ENCODE measurements around the gene CDHR2. TPM values are rescaled to one million over a fixed set of nuclear protein-coding genes. Genes with fewer than 3 reads are reported as not detected.

Gene CDHR2
- total and polyA plus RNA-seq, 8 donors: 0.18 to 0.92 (median 0.32) TPM; not detected in 1

DNA sequence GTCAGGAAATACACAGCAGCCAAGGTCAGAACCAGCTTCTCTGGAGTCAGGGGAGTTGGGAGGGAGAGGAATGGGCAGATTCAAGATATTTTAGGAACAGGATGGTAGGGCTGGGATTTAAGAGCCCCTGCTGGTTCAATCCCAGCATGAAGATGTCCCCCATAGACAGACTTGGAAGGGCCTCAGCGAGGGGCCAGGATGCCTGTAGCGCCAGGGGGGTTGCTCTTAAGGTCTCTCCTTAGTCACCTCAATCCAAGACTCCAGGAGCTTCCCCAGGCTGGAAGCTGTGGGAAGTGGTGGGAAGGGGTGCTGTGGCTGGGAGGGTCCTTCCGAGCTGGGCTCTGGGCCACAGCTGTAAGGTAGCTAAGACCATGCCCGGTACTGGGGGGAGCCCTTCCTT lies 90.1 kb downstream of the CDHR2 start:
- TF ChIP-seq CTCF (IDR thresholded peaks at IDR 0.05): no peak
- H3K9me3 ChIP-seq: no peaks in the 10 kb centered on the region
- intact Hi-C loops (cut with DNase I): no loop called here
- DNase-seq: no peak
- H3K36me3 ChIP-seq: no peaks in the 10 kb centered on the region
- peaks cover 2 to 28% of the 10 kb centered on the region in 2 donors for H3K27me3 ChIP-seq
- no peaks in the 10 kb centered on the region for H3K4me1 ChIP-seq
- ATAC-seq: no peak
- no peak overlapping the region for H3K27ac ChIP-seq
- H3K4me3 ChIP-seq: no peak overlapping the region

- intact Hi-C loops (cut with DNase I): no loop called here
- DNase-seq (peak in 2 of 4 donors; percentile 48 to 65), ATAC-seq (no peak)
- H3K4me3 ChIP-seq: no peak overlapping the region
- H3K4me1 ChIP-seq: no peaks in the 10 kb centered on the region
- H3K9me3 ChIP-seq: no peaks in the 10 kb centered on the region
- peaks cover 0 to 20% of the 10 kb centered on the region in 2 donors for H3K27me3 ChIP-seq
- H3K36me3 ChIP-seq: no peaks in the 10 kb centered on the region
- no peak for TF ChIP-seq CTCF (IDR thresholded peaks at IDR 0.05)
- H3K27ac ChIP-seq: no peak overlapping the region
These were observed 90.8 kb downstream of the CDHR2 start for GRCh38 chr5:176639981-176640380.

DNA sequence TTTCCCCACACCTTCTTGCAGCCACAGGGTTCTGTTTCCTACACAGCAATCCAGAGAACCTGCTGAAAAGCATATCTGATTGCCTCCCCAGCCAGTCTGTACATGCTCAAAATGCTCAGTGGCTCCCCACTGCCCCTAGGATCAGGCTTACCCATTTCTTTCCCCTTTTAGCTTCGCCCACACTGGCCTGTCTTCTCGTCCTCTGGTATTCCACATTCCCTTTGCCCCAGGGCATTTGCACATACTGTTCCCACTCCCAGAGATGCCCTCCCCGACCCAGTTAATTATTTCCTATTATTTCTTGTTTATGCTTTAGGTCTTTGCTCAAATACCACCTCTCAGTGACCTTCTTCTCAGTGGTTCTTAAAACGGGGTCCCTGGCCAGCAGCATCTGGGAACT lies 91.5 kb downstream of the CDHR2 start:
- H3K27me3 ChIP-seq: peaks cover 0 to 14% of the 10 kb centered on the region in 2 donors
- TF ChIP-seq CTCF (IDR thresholded peaks at IDR 0.05): no peak
- DNase-seq: no peak
- intact Hi-C loops (cut with DNase I): no loop called here
- no peak overlapping the region for H3K4me3 ChIP-seq
- H3K27ac ChIP-seq: no peak overlapping the region
- H3K4me1 ChIP-seq: no peaks in the 10 kb centered on the region
- ATAC-seq: no peak
- H3K36me3 ChIP-seq: no peaks in the 10 kb centered on the region
- no peaks in the 10 kb centered on the region for H3K9me3 ChIP-seq

GRCh38 chr5:176642675-176643490 lies 93.7 kb downstream of the CDHR2 start:
- no peak for TF ChIP-seq CTCF (IDR thresholded peaks at IDR 0.05)
- intact Hi-C loops (cut with DNase I): no loop called here
- H3K4me1 ChIP-seq: peaks cover 6 to 8% of the 10 kb centered on the region in 2 donors
- H3K27ac ChIP-seq: no peak overlapping the region
- H3K36me3 ChIP-seq: no peaks in the 10 kb centered on the region
- H3K27me3 ChIP-seq: no peaks in the 10 kb centered on the region
- H3K9me3 ChIP-seq: no peaks in the 10 kb centered on the region
- H3K4me3 ChIP-seq: no peak overlapping the region
- ATAC-seq: no peak
- no peak for DNase-seq

DNA sequence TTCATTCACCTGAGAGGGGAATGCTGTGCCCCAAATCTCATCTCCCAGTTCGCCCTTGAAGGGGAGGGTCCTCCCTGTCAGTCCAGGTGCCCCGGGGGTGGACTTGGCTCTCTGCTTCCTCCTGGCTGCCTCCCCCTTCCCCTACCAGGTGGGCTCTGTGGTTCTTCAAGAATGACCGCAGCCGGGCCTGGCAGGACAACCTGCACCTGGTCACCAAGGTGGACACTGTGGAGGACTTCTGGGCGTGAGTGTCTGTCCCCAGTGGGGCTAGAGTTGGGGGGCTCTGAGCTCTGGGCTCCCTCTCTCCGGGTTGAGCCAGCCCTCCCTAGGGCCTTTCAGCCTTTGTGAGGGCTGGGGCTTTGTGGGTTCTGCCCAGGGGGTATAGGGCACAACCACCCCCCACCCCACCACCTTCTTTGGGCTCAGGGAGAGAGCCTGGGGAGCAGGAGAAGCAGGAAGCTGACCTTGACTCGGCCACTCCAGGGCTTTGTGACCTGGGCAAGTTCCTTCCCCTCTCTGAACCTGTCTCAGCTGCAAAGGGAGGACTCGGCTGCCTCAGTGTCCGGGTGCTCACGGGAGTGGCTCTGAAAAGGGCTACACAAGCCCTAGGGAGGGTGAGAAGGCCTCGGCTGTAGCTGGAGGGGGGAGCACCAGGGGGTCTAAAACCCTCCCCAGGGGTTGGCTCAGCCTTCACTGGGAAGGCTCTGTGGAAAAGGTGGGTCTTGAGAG lies 94.5 kb downstream of the CDHR2 start:
- ATAC-seq (no peak), DNase-seq (peak in 1 of 4 donors; percentile 35)
- H3K9me3 ChIP-seq: no peaks in the 10 kb centered on the region
- H3K27ac ChIP-seq: no peak overlapping the region
- intact Hi-C loops (cut with DNase I): no loop called here
- H3K36me3 ChIP-seq: no peaks in the 10 kb centered on the region
- no peak overlapping the region for H3K4me3 ChIP-seq
- no peak for TF ChIP-seq CTCF (IDR thresholded peaks at IDR 0.05)
- no peaks in the 10 kb centered on the region for H3K27me3 ChIP-seq
- H3K4me1 ChIP-seq: peaks cover 13 to 16% of the 10 kb centered on the region in 2 donors

Measured in left lung (tissue), 10 donors.